HG03469 (cell line): ENCODE measurements around the gene FNDC1.
A peak's percentile ranks its signal among the peaks of the same experiment; 100 is the strongest.

Experiments
- ATAC-seq: cut with Tn5 transposase; IDR thresholded peaks from one replicate; pipeline ENCODE4 v1.9.1; 2021; ENCODE audit warnings: mild to moderate bottlenecking, moderate library complexity, moderate number of reproducible peaks; ENCODE audit not compliant: unreplicated experiment

Gene FNDC1

GRCh38 chr6:159203304-159204005, 34.3 kb downstream of the FNDC1 start:
- no peak for ATAC-seq

GRCh38 chr6:159204605-159205004, 35.4 kb downstream of the FNDC1 start:
- ATAC-seq = no peak

DNA sequence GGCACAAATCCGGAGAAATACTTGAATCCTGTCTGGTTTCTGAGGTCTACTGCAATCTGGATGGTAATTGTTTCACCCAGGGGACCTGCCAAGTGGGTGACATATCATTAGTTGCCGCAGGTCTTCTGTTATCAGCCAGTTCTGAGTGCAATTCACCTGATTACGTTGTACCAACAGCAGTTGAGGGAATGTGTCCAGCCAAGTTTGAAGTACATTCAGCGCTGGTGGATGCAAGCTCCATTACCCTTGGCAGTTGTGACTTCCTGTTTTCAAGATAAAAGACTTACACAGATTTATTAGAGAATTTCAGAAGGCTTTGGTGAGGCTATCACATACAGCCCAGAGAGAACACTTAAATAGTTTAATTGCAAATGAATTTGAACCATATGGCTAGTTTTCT, 42.8 kb downstream of the FNDC1 start:
- no peak for ATAC-seq

GRCh38 chr6:159212525-159213280, 43.5 kb downstream of the FNDC1 start:
- no peak for ATAC-seq

GRCh38 chr6:159213405-159213804, 44.2 kb downstream of the FNDC1 start:
- ATAC-seq = no peak

DNA sequence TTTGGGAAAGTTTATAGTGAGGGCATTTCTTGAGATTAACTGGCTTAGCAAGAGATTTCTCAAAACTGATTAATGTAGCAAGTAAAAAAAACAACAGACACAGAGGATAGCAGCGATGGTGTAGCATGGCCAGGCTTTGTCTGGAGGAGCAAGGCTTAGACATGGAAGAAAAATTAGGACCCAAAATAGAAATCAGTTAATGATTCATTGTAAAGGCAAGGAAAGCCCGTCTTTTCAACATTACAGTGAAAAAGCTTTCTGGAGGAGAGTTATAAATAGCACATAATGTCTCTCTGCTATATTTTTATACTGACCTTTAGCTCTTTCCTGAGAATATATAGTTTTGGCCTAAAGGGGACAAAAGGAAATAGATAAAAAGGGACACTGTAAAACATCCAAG, 45.1 kb downstream of the FNDC1 start:
- no peak for ATAC-seq

DNA sequence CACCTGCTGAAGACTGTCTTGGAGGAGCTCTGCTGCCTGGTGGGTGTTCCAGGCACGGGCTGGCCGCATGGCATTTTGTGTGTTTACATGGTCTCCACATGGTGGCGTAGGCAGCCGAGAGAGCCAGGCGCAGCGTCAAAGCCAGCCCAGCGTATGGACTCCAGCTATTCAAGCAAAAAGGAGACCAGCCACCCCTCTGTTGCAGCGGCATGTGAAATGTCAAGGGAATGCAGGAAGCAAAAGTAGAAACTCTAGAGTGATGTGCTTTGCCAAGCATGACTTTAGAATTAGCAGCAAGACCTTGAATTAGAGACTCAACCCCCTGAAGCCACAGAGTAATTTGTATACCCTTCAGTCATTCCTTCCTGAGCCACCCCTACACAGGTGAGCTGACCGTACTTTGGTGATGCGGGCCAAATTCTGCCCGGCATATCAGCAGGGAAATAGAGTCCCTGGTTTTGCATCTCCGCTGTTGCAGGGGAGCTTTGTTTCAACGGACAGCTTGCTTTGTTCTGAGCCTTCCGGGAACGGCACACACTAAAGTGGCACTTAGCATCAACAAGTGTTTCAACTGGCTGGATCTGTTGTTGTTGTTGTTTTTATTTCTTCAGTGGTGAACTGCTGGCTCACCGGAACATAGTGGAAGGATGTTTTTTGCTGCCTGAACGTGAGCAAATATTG, 48.5 kb downstream of the FNDC1 start:
- ATAC-seq = peak; percentile 60

GRCh38 chr6:159220093-159220492, 50.9 kb downstream of the FNDC1 start:
- ATAC-seq = no peak

- ATAC-seq = no peak
Observed at GRCh38 chr6:159221486-159222170, 52.4 kb downstream of the FNDC1 start.

DNA sequence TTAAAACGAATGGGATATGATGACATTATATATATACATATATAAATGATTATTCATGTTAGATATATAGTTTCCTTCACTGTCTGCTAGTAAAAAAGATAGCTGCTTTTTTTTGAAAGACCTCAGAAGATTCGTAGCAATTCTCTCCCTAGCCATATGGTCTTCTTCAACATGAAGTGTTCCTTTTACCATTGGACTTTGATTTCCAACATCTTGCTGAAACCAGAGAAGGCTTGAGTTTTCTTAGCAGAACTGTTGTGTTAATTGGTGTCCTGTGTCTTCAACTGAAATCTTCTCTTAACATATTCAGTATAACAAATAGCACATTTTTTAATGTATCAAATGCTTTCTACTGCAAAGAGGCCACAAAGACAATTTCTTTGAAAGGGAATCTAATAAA, 55.3 kb downstream of the FNDC1 start:
- no peak for ATAC-seq

GRCh38 chr6:159229651-159230051, 60.5 kb downstream of the FNDC1 start:
- no peak for ATAC-seq

GRCh38 chr6:159232106-159232645, 63.0 kb downstream of the FNDC1 start:
- no peak for ATAC-seq

- ATAC-seq = no peak
Observed at GRCh38 chr6:159232751-159233150, 63.6 kb downstream of the FNDC1 start.

- no peak for ATAC-seq
Observed at GRCh38 chr6:159233365-159234101, 64.3 kb downstream of the FNDC1 start.

DNA sequence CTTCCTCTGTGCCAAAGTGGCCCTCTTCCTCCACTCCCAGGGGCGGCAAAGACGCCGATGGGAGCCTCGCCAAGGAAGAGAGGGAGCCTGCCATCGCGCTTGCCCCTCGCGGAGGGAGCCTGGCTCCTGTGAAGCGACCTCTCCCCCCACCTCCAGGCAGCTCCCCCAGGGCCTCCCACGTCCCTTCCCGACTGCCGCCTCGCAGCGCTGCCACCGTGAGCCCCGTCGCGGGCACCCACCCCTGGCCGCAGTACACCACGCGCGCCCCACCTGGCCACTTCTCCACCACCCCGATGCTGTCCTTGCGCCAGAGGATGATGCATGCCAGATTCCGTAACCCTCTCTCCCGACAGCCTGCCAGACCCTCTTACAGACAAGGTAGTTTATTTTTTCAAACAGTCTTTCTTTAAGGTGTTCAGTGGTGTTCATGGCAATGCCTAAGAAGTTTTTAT, 64.9 kb downstream of the FNDC1 start:
- ATAC-seq = no peak

GRCh38 chr6:159238920-159239558, 69.8 kb downstream of the FNDC1 start:
- no peak for ATAC-seq

GRCh38 chr6:159249128-159249527, 79.9 kb downstream of the FNDC1 start:
- no peak for ATAC-seq

- ATAC-seq = no peak
Observed at GRCh38 chr6:159249752-159250151, 80.6 kb downstream of the FNDC1 start.

DNA sequence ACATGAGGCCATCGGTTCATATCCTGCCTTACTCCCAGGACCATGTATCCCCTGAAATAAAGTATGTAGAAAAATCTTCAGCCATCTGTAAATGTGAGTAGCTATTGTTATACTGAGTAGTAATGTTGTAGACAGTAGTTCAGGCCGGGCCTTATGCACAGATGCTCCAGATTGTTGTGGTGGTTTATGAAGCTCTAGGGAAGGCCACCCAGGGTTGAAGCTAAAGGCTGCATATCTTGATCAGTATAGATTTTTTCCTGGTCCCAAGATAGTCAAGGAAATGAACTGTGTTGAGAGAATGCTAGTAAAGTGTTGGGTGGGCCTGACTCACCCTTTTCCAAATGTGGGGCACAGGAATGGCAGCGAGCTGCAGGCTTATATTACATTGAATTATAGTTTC, 81.4 kb downstream of the FNDC1 start:
- ATAC-seq = no peak
